Measurements from ENCODE around the gene CNTN5.

Gene CNTN5

DNA sequence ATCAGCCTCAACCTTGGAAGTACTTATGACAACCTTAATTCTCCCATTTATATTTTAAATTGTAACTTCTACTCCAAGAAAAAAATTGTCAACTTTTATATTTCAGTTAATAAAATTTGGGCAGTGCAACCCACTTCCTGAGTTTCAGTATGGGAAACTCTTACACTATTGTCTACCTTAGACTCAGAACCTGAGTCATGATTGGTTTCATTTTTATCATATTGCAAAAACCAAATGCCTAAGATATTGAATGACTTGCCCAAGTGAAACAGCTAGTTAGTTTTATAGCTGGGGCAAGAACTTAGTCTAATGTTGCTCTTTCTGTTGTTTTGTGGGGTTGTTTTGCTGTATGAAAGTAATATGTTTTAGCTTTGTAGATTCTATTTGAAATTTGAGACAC lies 1332.3 kb downstream of the CNTN5 start:
- Histone ChIP-seq H3K36me3 (ENCODE audit: low read depth) (no peaks in the 10 kb centered on the region), H3K27me3 (ENCODE audit: insufficient read depth, poor library complexity, severe bottlenecking) (no peaks in the 10 kb centered on the region), H3K4me1 (ENCODE audit: insufficient read depth, poor library complexity, severe bottlenecking) (no peaks in the 10 kb centered on the region), H3K4me3 (ENCODE audit: severe bottlenecking) (no peak overlapping the region), H3K9me3 (ENCODE audit: severe bottlenecking) (no peaks in the 10 kb centered on the region), H3K27ac (ENCODE audit: poor library complexity, severe bottlenecking) (no peak overlapping the region)
- ATAC-seq (ENCODE audit: low read depth) (peak; percentile 53; the same call in 1 of the 3 replicates), DNase-seq (ENCODE audit: low spot score) (no peak)
- TF ChIP-seq, protein P1, sequence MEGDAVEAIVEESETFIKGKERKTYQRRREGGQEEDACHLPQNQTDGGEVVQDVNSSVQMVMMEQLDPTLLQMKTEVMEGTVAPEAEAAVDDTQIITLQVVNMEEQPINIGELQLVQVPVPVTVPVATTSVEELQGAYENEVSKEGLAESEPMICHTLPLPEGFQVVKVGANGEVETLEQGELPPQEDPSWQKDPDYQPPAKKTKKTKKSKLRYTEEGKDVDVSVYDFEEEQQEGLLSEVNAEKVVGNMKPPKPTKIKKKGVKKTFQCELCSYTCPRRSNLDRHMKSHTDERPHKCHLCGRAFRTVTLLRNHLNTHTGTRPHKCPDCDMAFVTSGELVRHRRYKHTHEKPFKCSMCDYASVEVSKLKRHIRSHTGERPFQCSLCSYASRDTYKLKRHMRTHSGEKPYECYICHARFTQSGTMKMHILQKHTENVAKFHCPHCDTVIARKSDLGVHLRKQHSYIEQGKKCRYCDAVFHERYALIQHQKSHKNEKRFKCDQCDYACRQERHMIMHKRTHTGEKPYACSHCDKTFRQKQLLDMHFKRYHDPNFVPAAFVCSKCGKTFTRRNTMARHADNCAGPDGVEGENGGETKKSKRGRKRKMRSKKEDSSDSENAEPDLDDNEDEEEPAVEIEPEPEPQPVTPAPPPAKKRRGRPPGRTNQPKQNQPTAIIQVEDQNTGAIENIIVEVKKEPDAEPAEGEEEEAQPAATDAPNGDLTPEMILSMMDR (IDR thresholded peaks at IDR 0.05; ENCODE audit: poor library complexity, severe bottlenecking), result no peak

DNA sequence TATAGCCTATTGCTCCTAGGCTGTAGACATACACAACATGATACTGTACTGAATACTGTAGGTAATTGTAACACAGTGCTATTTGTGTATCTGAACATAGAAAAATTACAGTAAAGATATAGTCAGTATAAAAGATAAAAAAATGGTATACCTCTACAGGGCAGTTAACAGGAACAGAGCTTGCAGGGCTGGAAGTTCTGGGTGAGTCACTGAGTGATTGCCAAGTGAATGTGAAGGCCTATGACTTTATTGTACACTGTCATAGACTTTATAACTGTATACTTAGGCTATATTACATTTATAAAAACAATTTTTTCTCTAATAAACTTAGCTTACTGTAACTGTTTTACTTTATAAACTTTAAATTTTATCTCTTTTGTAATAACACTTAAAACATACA lies 1334.0 kb downstream of the CNTN5 start:
- Histone ChIP-seq H3K27me3 (ENCODE audit: insufficient read depth, poor library complexity, severe bottlenecking) (no peaks in the 10 kb centered on the region), H3K27ac (ENCODE audit: poor library complexity, severe bottlenecking) (no peak overlapping the region), H3K4me3 (ENCODE audit: severe bottlenecking) (no peak overlapping the region), H3K4me1 (ENCODE audit: insufficient read depth, poor library complexity, severe bottlenecking) (no peaks in the 10 kb centered on the region), H3K36me3 (ENCODE audit: low read depth) (no peaks in the 10 kb centered on the region), H3K9me3 (ENCODE audit: severe bottlenecking) (no peaks in the 10 kb centered on the region)
- peak; percentile 57; the same call in 2 of the 3 replicates for ATAC-seq (ENCODE audit: low read depth)
- TF ChIP-seq, protein P1 (IDR thresholded peaks at IDR 0.05; ENCODE audit: poor library complexity, severe bottlenecking), result no peak
- DNase-seq (ENCODE audit: low spot score), result no peak

DNA sequence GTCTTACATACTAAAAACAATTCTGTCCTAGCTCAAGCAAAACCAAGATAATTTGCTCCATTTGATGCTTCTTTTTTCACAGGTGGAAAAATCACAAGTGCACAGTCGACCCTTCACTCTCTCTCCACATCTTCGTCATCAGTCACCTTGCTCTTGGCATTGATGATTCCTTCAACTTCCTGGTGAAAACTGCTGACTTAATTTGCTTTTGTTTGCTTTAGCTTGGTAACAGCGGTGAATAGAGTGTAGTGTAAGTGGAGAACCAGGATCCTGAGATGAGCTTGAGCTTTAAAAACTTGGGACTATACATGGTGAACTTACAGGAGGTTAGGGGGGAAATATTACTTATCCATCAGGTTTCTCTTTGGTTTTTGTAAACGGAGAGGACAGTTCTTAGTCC lies 1335.3 kb downstream of the CNTN5 start:
- Histone ChIP-seq H3K27ac (ENCODE audit: poor library complexity, severe bottlenecking) (no peak overlapping the region), H3K4me1 (ENCODE audit: insufficient read depth, poor library complexity, severe bottlenecking) (no peaks in the 10 kb centered on the region), H3K9me3 (ENCODE audit: severe bottlenecking) (no peaks in the 10 kb centered on the region), H3K36me3 (ENCODE audit: low read depth) (no peaks in the 10 kb centered on the region), H3K27me3 (ENCODE audit: insufficient read depth, poor library complexity, severe bottlenecking) (no peaks in the 10 kb centered on the region), H3K4me3 (ENCODE audit: severe bottlenecking) (no peak overlapping the region)
- TF ChIP-seq, protein P1 (IDR thresholded peaks at IDR 0.05; ENCODE audit: poor library complexity, severe bottlenecking), result no peak
- ATAC-seq (ENCODE audit: low read depth) (no peak), DNase-seq (ENCODE audit: low spot score) (no peak)

DNA sequence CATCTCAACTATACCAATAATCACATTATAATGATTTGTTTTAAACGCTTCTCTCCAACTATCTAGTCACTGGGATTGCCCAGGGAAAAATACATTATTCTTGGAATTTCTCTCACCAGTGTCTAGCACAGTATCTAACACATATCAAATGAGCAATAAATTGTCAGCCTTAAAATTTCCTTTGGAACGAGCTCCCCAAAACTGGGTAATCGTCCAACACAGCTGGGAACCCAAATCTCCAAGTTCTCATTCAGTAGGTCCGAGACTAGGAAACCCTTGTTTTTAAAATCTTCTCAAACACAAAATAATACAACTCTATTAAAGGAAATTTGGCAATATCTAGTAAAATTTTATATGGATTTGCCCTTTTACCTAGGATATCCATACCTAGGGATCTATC lies 1338.5 kb downstream of the CNTN5 start:
- no peak overlapping the region for H3K4me3 ChIP-seq (ENCODE audit: severe bottlenecking)
- no peaks in the 10 kb centered on the region for H3K36me3 ChIP-seq (ENCODE audit: low read depth)
- ATAC-seq (ENCODE audit: low read depth) (no peak), DNase-seq (ENCODE audit: low spot score) (no peak)
- H3K9me3 ChIP-seq (ENCODE audit: severe bottlenecking), result no peaks in the 10 kb centered on the region
- H3K27me3 ChIP-seq (ENCODE audit: insufficient read depth, poor library complexity, severe bottlenecking), result no peaks in the 10 kb centered on the region
- no peaks in the 10 kb centered on the region for H3K4me1 ChIP-seq (ENCODE audit: insufficient read depth, poor library complexity, severe bottlenecking)
- TF ChIP-seq, protein P1 (IDR thresholded peaks at IDR 0.05; ENCODE audit: poor library complexity, severe bottlenecking), result no peak
- H3K27ac ChIP-seq (ENCODE audit: poor library complexity, severe bottlenecking), result no peak overlapping the region

DNA sequence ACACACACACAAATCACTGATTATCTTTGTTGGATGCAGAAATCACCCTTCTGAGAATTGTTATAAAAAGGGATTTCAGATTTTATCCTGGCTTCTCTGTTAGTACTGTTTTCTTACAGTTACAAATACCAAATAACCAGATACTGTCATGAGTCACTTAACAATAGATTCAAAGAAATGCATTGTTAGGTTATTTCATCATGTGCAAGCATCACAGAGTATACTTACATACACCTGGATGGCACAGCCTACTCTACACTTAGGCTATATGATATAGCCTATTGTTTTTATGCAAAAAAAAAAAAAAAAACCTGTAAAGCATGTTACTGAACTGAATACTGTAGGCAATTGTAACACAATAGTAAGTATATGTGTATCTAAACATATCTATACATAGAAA lies 1347.1 kb downstream of the CNTN5 start:
- DNase-seq (ENCODE audit: low spot score) (no peak), ATAC-seq (ENCODE audit: low read depth) (peak; percentile 69; the same call in 2 of the 3 replicates)
- TF ChIP-seq, protein P1 (IDR thresholded peaks at IDR 0.05; ENCODE audit: poor library complexity, severe bottlenecking), result no peak
- no peaks in the 10 kb centered on the region for H3K4me1 ChIP-seq (ENCODE audit: insufficient read depth, poor library complexity, severe bottlenecking)
- no peaks in the 10 kb centered on the region for H3K9me3 ChIP-seq (ENCODE audit: severe bottlenecking)
- no peak overlapping the region for H3K27ac ChIP-seq (ENCODE audit: poor library complexity, severe bottlenecking)
- H3K27me3 ChIP-seq (ENCODE audit: insufficient read depth, poor library complexity, severe bottlenecking), result no peaks in the 10 kb centered on the region
- H3K4me3 ChIP-seq (ENCODE audit: severe bottlenecking), result no peak overlapping the region
- no peaks in the 10 kb centered on the region for H3K36me3 ChIP-seq (ENCODE audit: low read depth)
